HepG2 (cell line): ENCODE measurements around the gene IGHMBP2. TPM values are rescaled to one million over a fixed set of nuclear protein-coding genes. Genes with fewer than 3 reads are reported as not detected.

Source experiments
- ATAC-seq: fragments of 200-7000 bp; cut with Tn5 transposase; 3 replicates; pipeline ENCODE4 v1.9.1; 2020; ENCODE audit warnings: mild to moderate bottlenecking, moderate library complexity
- BruUV-seq: library from RNA; stranded (reverse); fragments of 400-500 nt; replicated peaks from 2 replicates; lab custom pipeline; 2021; lab: Mats Ljungman, UMichigan
- CTCF ChIA-PET: fragments of 300-600 bp; formaldehyde crosslinking; extraction: SDS; loops from one replicate; lab custom pipeline; 2021; ENCODE audit warnings: low total read pairs, inconsistent platforms, low intra/inter-chr PET ratio; lab: Yijun Ruan, JAX
- POLR2A ChIA-PET: fragments of 350-600 bp; sonication (Branson Sonifier 250); formaldehyde crosslinking; loops from one replicate; lab custom pipeline; 2020; ENCODE audit warnings: antibody characterized with exemption, inconsistent platforms; lab: Yijun Ruan, JAX
- DNase-seq: peaks from one replicate; pipeline ENCODE4 v3.0.0-alpha.2; 2015; ENCODE audit warnings: low spot score
- FAIRE-seq: peaks from 3 replicates; lab custom pipeline; 2011; peaks lifted over from hg19 to GRCh38; lab: Jason Lieb, UNC
- H2AFZ ChIP-seq: one replicate; pipeline ENCODE4 v1.6.1; 2011; ENCODE audit warnings: low read length, inconsistent platforms
- H3K27ac ChIP-seq: fragments of 300-600 bp; 3 replicates; pipeline ENCODE4 v1.8.0; 2011; ENCODE audit warnings: mixed run types, mild to moderate bottlenecking, mixed read lengths, low read length, inconsistent platforms; ENCODE audit not compliant: insufficient read depth; ENCODE audit errors: extremely low read length
- H3K27me3 ChIP-seq, 2 experiments: fragments of 200-600 bp in 1 of 2; 2 replicates in 1 of 2; 3 replicates in 1 of 2; pipeline versions ENCODE4 v1.6.0 to v1.8.0; 2011; ENCODE audit warnings: low read length in 2 of 2, mild to moderate bottlenecking in 2 of 2, moderate library complexity in 2 of 2, inconsistent platforms in 1 of 2; ENCODE audit not compliant: insufficient read depth in 2 of 2, control insufficient read depth in 1 of 2
- H3K36me3 ChIP-seq, 2 experiments: fragments of 200-600 bp in 1 of 2; replicated peaks in 1 of 2; 2 replicates in 1 of 2; 3 replicates in 1 of 2; pipeline versions ENCODE4 v1.5.1 to v1.8.0; 2011; ENCODE audit warnings: low read length in 2 of 2, inconsistent platforms in 1 of 2; ENCODE audit not compliant: insufficient read depth in 2 of 2, control insufficient read depth in 1 of 2
- H3K4me1 ChIP-seq: 2 replicates; pipeline ENCODE4 v1.5.1; 2012; ENCODE audit warnings: low read length, inconsistent platforms; ENCODE audit not compliant: insufficient read depth
- H3K4me2 ChIP-seq: 2 replicates; pipeline ENCODE4 v1.6.0; 2011; ENCODE audit warnings: low read depth, low read length, inconsistent platforms
- H3K4me3 ChIP-seq, 3 experiments: fragments of 200-600 bp in 1 of 3; sonication (generic), shearing (Covaris generic) in 1 of 3; replicated peaks in 1 of 3; 2 replicates each; pipeline ENCODE4 v1.5.1; 2011 to 2016; ENCODE audit warnings: low read length in 3 of 3, inconsistent platforms in 2 of 3, low read depth in 2 of 3, mild to moderate bottlenecking in 2 of 3, control low read depth in 1 of 3, mixed read lengths in 1 of 3; ENCODE audit not compliant: insufficient read depth in 1 of 3
- H3K79me2 ChIP-seq: one replicate; pipeline ENCODE4 v1.6.1; 2011; ENCODE audit warnings: low read length, inconsistent platforms; ENCODE audit not compliant: insufficient read depth
- H3K9ac ChIP-seq: 2 replicates; pipeline ENCODE4 v1.6.0; 2011; ENCODE audit warnings: mild to moderate bottlenecking, low read depth, low read length, inconsistent platforms; ENCODE audit not compliant: insufficient read depth
- H3K9me3 ChIP-seq: 2 replicates; pipeline ENCODE4 v1.5.1; 2012; ENCODE audit warnings: mild to moderate bottlenecking, low read length
- H4K20me1 ChIP-seq: 2 replicates; pipeline ENCODE4 v1.6.0; 2011; ENCODE audit warnings: inconsistent platforms, mild to moderate bottlenecking, low read length, moderate library complexity; ENCODE audit not compliant: insufficient read depth
- AGO2 ChIP-seq: fragments of 200-400 bp; formaldehyde crosslinking; optimal IDR thresholded peaks from 2 replicates; pipeline ENCODE3; 2017; ENCODE audit warnings: mild to moderate bottlenecking, low read depth, low read length, moderate library complexity
- MIER2 ChIP-seq: IDR thresholded peaks from 2 replicates; pipeline ENCODE4 v1.6.1; 2016; ENCODE audit warnings: missing biosample characterization, missing genetic modification reagents
- MYC ChIP-seq: sonication (generic); formaldehyde crosslinking; IDR thresholded peaks from 2 replicates; pipeline ENCODE4 v1.9.0; 2021; ENCODE audit warnings: missing genetic modification reagents, borderline replicate concordance
- RBAK ChIP-seq: sonication (generic); formaldehyde crosslinking; IDR thresholded peaks from 2 replicates; pipeline ENCODE4 v1.5.1; 2020; ENCODE audit warnings: mild to moderate bottlenecking, missing genetic modification reagents
- ZBTB33 ChIP-seq: sonication (generic); formaldehyde crosslinking; IDR thresholded peaks from 2 replicates; pipeline ENCODE4 v1.4.0; 2020; ENCODE audit warnings: missing genetic modification reagents
- ZNF335 ChIP-seq: sonication (generic); formaldehyde crosslinking; IDR thresholded peaks from 2 replicates; pipeline ENCODE4 v1.4.0; 2020; ENCODE audit warnings: missing genetic modification reagents
- ZNF749 ChIP-seq: sonication (generic); formaldehyde crosslinking; IDR thresholded peaks from 2 replicates; pipeline ENCODE4 v1.8.0; 2022; ENCODE audit warnings: mild to moderate bottlenecking, missing genetic modification reagents, moderate library complexity, borderline replicate concordance
- WGBS: methylation state at CpG from one replicate; pipeline ENCODE4 v1.1.6; 2017; ENCODE audit warnings: low lambda C conversion rate; 5-methylcytosine and 5-hydroxymethylcytosine counted together
- in situ Hi-C: cut with HindIII; loops from 2 replicates; pipeline ENCODE4 v1.10.0; 2017; ENCODE audit warnings: low pct_unique_long_range_greater_than_20kb; ENCODE audit not compliant: extremely low pct_ligation_motif_present
- intact Hi-C: fragments of 100-400 bp; cut with micrococcal nuclease; formaldehyde crosslinking; loops from one replicate; pipeline ENCODE4 v1.10.0; 2022; ENCODE audit not compliant: unreplicated experiment
- polyA plus RNA-seq, 8 experiments: library from polyadenylated mRNA; depleted of rRNA in 3 of 8; stranded (reverse) in 7 of 8; unstranded in 1 of 8; fragments of >200 nt; fragmentation: Illumina TruSeq in 4 of 8; extraction: Trizol in 4 of 8; gene quantifications; 2 replicates each; pipeline versions ENCODE4 v1.2.1 to v1.2.3, GENCODE V29; 2011 to 2016; ENCODE audit warnings: low read depth in 4 of 8, missing spikeins in 1 of 8, mixed read lengths in 1 of 8; ENCODE audit not compliant: insufficient read depth in 1 of 8
- total RNA-seq, 5 experiments: library from RNA; depleted of rRNA; stranded (reverse); fragments of >200 nt; fragmentation: Illumina TruSeq; extraction: Trizol; gene quantifications; 2 replicates each; pipeline ENCODE4 v1.2.3, GENCODE V29; 2016; ENCODE audit warnings: low read depth in 1 of 5
- TF ChIP-seq, protein P1 (sequence below): sonication (generic); formaldehyde crosslinking; IDR thresholded peaks from 2 replicates; pipeline ENCODE4 v1.9.0; 2021; ENCODE audit warnings: missing genetic modification reagents, mild to moderate bottlenecking, borderline replicate concordance
- TF ChIP-seq, protein P2 (sequence below), 2 experiments: sonication (generic) in 1 of 2; formaldehyde crosslinking in 1 of 2; IDR thresholded peaks; 2 replicates each; pipeline versions ENCODE4 v1.6.1 to v1.9.0; 2014 to 2022; ENCODE audit warnings: antibody characterized with exemption in 1 of 2, borderline replicate concordance in 1 of 2, inconsistent platforms in 1 of 2, low read depth in 1 of 2, missing genetic modification reagents in 1 of 2

Gene IGHMBP2
- total and polyA plus RNA-seq, 2 of the 13 experiments (the other 11 are each of a cell fraction or from before 2014, with no cell fraction given) = 8.9 to 9.9 TPM

DNA sequence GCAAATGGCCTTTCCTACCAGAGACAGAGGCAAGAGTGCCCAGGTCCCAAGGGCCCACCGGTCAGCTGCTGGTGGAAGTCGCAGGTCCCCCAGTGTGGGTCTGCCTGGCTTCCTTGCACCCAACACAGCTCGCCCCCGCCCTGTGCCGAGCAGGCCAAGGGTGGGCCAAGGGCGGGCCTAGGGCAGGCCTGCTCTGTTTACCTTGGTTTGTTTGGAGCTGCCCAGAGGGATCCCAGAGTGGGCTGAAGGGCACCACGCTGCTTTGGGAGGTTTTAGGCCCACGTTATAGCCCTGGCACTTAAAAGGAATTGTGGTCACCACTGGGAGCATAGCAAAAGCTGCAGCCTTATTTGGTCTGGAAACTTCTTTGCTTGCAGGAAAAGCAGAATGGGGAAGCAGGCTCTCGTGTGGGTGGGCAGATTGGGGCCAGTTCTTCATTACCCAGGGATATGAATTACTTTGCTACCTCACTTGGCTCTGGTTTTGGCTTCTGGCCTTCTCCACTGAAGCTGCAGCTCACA, 39.1 kb downstream of the IGHMBP2 start:
- no peak overlapping the region for H3K27ac ChIP-seq
- FAIRE-seq (no peak), ATAC-seq (peak; percentile 28), DNase-seq (no peak)
- in situ Hi-C loops (no loop called here), intact Hi-C loops (no loop called here)
- no peaks in the 10 kb centered on the region for H3K27me3 ChIP-seq
- no peaks in the 10 kb centered on the region for H3K4me1 ChIP-seq
- H3K4me3 ChIP-seq = no peak overlapping the region
- H4K20me1 ChIP-seq = no peaks in the 10 kb centered on the region
- ChIA-PET CTCF (no interaction called here), POLR2A (no interaction called here)
- H3K9me3 ChIP-seq = no peaks in the 10 kb centered on the region
- no peak overlapping the region for H3K9ac ChIP-seq
- H2AFZ ChIP-seq = no peak overlapping the region
- WGBS = 54% methylated on average over 2 of the region's 9 CpGs
- peaks cover 2 to 5% of the 10 kb centered on the region in 2 experiments; a peak in 3 of 5 replicates for H3K36me3 ChIP-seq
- no peak overlapping the region for H3K4me2 ChIP-seq
- no TSS peak for BruUV-seq
- TF ChIP-seq MIER2 (CRISPR knock-in tag) (no peak), RBAK (no peak), AGO2 (peak; percentile 12), ZNF749 (CRISPR knock-in tag) (no peak), ZNF335 (CRISPR knock-in tag) (no peak), MYC (no peak), ZBTB33 (CRISPR knock-in tag) (no peak)
- TF ChIP-seq, protein P1, sequence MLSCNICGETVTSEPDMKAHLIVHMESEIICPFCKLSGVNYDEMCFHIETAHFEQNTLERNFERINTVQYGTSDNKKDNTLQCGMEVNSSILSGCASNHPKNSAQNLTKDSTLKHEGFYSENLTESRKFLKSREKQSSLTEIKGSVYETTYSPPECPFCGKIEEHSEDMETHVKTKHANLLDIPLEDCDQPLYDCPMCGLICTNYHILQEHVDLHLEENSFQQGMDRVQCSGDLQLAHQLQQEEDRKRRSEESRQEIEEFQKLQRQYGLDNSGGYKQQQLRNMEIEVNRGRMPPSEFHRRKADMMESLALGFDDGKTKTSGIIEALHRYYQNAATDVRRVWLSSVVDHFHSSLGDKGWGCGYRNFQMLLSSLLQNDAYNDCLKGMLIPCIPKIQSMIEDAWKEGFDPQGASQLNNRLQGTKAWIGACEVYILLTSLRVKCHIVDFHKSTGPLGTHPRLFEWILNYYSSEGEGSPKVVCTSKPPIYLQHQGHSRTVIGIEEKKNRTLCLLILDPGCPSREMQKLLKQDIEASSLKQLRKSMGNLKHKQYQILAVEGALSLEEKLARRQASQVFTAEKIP (CRISPR knock-in tag) = no peak
- TF ChIP-seq, protein P2, sequence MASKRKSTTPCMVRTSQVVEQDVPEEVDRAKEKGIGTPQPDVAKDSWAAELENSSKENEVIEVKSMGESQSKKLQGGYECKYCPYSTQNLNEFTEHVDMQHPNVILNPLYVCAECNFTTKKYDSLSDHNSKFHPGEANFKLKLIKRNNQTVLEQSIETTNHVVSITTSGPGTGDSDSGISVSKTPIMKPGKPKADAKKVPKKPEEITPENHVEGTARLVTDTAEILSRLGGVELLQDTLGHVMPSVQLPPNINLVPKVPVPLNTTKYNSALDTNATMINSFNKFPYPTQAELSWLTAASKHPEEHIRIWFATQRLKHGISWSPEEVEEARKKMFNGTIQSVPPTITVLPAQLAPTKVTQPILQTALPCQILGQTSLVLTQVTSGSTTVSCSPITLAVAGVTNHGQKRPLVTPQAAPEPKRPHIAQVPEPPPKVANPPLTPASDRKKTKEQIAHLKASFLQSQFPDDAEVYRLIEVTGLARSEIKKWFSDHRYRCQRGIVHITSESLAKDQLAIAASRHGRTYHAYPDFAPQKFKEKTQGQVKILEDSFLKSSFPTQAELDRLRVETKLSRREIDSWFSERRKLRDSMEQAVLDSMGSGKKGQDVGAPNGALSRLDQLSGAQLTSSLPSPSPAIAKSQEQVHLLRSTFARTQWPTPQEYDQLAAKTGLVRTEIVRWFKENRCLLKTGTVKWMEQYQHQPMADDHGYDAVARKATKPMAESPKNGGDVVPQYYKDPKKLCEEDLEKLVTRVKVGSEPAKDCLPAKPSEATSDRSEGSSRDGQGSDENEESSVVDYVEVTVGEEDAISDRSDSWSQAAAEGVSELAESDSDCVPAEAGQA (IDR thresholded peaks at IDR 0.05; ENCODE audit: low read depth) = no peak
- TF ChIP-seq, protein P2 (CRISPR knock-in tag; IDR thresholded peaks at IDR 0.05; ENCODE audit: borderline replicate concordance) = no peak
- TF ChIP-seq, all 625 proteins: peak for 1
- H3K79me2 ChIP-seq = no peaks in the 10 kb centered on the region
